Smooth muscle cell (in vitro differentiated cells): ENCODE results near the gene RNASE12. TPM values are rescaled to one million over a fixed set of nuclear protein-coding genes. Genes with fewer than 3 reads are reported as not detected.

Experiments used
- DNase-seq: peaks from one replicate; lab custom pipeline; 2025; ENCODE audit not compliant: unreplicated experiment; lab: John Stamatoyannopoulos, UW
- H2AFZ ChIP-seq: fragments of 200-600 bp; sonication (generic); 2 replicates; pipeline ENCODE4 v1.6.0; 2016; ENCODE audit warnings: antibody characterized with exemption, low read depth, mild to moderate bottlenecking
- H3F3A ChIP-seq: fragments of 200-600 bp; sonication (generic); 2 replicates; pipeline ENCODE4 v1.6.0; 2017; ENCODE audit warnings: antibody characterized with exemption, low read depth
- H3K27ac ChIP-seq: fragments of 200-600 bp; sonication (generic); 2 replicates; pipeline ENCODE4 v1.5.1; 2016; ENCODE audit warnings: low read depth, mild to moderate bottlenecking
- H3K27me3 ChIP-seq: fragments of 200-600 bp; sonication (generic); 2 replicates; pipeline ENCODE4 v1.6.1; 2016; ENCODE audit warnings: low read depth, mild to moderate bottlenecking
- H3K36me3 ChIP-seq: fragments of 200-600 bp; sonication (generic); 2 replicates; pipeline ENCODE4 v1.5.1; 2016; ENCODE audit warnings: low read depth
- H3K4me1 ChIP-seq: fragments of 200-600 bp; sonication (generic); 2 replicates; pipeline ENCODE4 v1.5.1; 2016; ENCODE audit warnings: low read depth
- H3K4me2 ChIP-seq: fragments of 200-600 bp; sonication (generic); 2 replicates; pipeline ENCODE4 v1.6.0; 2016; ENCODE audit warnings: mild to moderate bottlenecking
- H3K4me3 ChIP-seq: fragments of 200-600 bp; sonication (generic); 2 replicates; pipeline ENCODE4 v1.5.1; 2016; ENCODE audit warnings: mild to moderate bottlenecking
- H3K79me2 ChIP-seq: fragments of 200-600 bp; sonication (generic); 2 replicates; pipeline ENCODE4 v1.6.0; 2016; ENCODE audit warnings: low read depth, mild to moderate bottlenecking
- H3K9ac ChIP-seq: fragments of 200-600 bp; sonication (generic); 2 replicates; pipeline ENCODE4 v1.6.0; 2016; ENCODE audit warnings: low read depth
- H3K9me3 ChIP-seq: fragments of 200-600 bp; sonication (generic); replicated peaks from 2 replicates; pipeline ENCODE4 v1.5.1; 2016; ENCODE audit warnings: low read depth
- H4K20me1 ChIP-seq: fragments of 200-600 bp; sonication (generic); 2 replicates; pipeline ENCODE4 v1.6.0; 2016; ENCODE audit warnings: low read depth
- WGBS: methylation state at CpG from one replicate; pipeline ENCODE4 v1.1.7; 2016; ENCODE audit warnings: low lambda C conversion rate; 5-methylcytosine and 5-hydroxymethylcytosine counted together
- polyA plus RNA-seq: library from polyadenylated mRNA; unstranded; fragments of >200 nt; fragmentation: Nextera tagmentation; extraction: Ambion mirVana; gene quantifications from 2 replicates; pipeline ENCODE4 v1.2.1, GENCODE V29; 2016
- total RNA-seq: library from RNA; depleted of rRNA; stranded (reverse); fragments of >200 nt; gene quantifications from 2 replicates; pipeline ENCODE4 v1.2.3, GENCODE V29; 2014
- TF ChIP-seq, protein P1 (sequence below): fragments of 200-600 bp; sonication (generic); IDR thresholded peaks from 2 replicates; pipeline ENCODE4 v1.5.1; 2017; ENCODE audit warnings: borderline replicate concordance, mild to moderate bottlenecking, antibody characterized with exemption; ENCODE audit not compliant: insufficient read depth, poor library complexity, severe bottlenecking

Gene RNASE12
- total and polyA plus RNA-seq, 2 experiments from 2014 or later = not detected

DNA sequence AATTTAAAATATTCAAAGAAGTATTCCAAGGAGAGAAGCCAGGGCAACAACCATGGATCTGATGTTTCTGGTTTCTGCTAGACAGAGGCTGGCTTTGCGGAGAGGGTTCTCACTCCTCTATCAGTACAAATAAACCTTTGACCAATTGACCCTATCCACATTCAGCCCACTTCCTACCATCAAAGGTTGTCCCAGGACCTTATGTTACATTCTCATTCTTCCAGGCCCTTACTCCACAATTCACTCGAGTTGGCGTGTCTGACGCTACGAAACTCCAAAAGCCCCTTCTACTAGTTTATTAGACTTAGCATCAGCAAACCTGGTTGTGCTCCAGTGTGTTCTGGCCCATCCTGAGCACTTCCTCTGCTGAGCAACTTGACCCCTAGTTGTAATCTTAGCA, 24.8 kb upstream of the RNASE12 start:
- Histone ChIP-seq H3F3A (peaks cover 14% of the 10 kb centered on the region), H4K20me1 (no peaks in the 10 kb centered on the region), H3K27me3 (no peaks in the 10 kb centered on the region), H3K79me2 (no peaks in the 10 kb centered on the region), H3K9ac (no peak overlapping the region), H3K9me3 (no peaks in the 10 kb centered on the region), H3K4me3 (no peak overlapping the region), H2AFZ (no peak overlapping the region), H3K4me2 (no peak overlapping the region), H3K36me3 (no peaks in the 10 kb centered on the region), H3K4me1 (peaks cover 7% of the 10 kb centered on the region), H3K27ac (no peak overlapping the region)
- TF ChIP-seq, protein P1, sequence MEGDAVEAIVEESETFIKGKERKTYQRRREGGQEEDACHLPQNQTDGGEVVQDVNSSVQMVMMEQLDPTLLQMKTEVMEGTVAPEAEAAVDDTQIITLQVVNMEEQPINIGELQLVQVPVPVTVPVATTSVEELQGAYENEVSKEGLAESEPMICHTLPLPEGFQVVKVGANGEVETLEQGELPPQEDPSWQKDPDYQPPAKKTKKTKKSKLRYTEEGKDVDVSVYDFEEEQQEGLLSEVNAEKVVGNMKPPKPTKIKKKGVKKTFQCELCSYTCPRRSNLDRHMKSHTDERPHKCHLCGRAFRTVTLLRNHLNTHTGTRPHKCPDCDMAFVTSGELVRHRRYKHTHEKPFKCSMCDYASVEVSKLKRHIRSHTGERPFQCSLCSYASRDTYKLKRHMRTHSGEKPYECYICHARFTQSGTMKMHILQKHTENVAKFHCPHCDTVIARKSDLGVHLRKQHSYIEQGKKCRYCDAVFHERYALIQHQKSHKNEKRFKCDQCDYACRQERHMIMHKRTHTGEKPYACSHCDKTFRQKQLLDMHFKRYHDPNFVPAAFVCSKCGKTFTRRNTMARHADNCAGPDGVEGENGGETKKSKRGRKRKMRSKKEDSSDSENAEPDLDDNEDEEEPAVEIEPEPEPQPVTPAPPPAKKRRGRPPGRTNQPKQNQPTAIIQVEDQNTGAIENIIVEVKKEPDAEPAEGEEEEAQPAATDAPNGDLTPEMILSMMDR = no peak
- DNase-seq = no peak
- WGBS = 95% methylated on average over 5 of the region's 5 CpGs

DNA sequence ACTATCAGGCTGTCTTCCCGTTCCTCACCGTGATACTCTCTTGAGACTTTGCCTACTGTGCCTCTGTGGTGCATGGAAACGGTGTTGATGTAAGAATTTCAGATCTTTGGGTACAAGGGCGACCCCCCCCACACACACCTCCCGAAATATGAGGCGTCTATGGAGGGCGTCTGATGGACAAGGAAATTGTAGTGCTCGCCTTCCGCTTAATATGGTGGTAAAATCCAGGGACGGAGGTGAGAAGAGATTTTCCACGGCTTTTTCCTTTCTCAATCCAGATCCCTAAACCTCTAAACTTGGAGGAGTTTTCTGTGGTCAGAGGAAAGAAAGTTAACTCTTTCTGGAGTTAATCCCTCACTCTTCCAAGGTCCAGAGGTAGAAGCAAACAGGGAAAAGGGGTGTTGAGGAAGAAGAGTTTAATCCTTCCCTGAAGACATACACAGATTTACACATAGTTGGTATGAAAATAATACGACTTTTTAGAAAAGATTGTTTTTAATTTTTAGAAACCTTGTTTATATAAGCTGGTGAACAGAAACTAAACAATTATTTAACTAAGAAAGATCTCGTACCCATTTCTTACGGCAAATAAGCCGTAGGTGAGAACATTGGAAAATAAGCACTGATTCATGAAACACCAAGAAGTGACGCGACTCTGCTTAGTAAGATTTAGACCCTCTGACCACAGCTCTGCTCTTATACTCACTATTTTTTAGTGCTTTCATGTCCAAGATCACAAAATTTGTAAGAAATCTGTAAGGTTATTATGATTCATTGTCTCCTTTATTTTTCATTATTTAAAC, 23.1 kb upstream of the RNASE12 start:
- peak overlapping the region; percentile 75 for H3K27ac ChIP-seq
- no peaks in the 10 kb centered on the region for H3K79me2 ChIP-seq
- no peaks in the 10 kb centered on the region for H3K36me3 ChIP-seq
- TF ChIP-seq, protein P1 = no peak
- peaks cover 7% of the 10 kb centered on the region for H3K4me1 ChIP-seq
- H3K9me3 ChIP-seq = no peaks in the 10 kb centered on the region
- no peaks in the 10 kb centered on the region for H3K27me3 ChIP-seq
- 16% methylated on average over 17 of the region's 17 CpGs for WGBS
- H2AFZ ChIP-seq = peak overlapping the region; percentile 92
- H3K4me3 ChIP-seq = peak overlapping the region; percentile 61
- H4K20me1 ChIP-seq = no peaks in the 10 kb centered on the region
- H3F3A ChIP-seq = peaks cover 14% of the 10 kb centered on the region
- DNase-seq = no peak
- peak overlapping the region; percentile 80 for H3K4me2 ChIP-seq
- peak overlapping the region; percentile 74 for H3K9ac ChIP-seq

DNA sequence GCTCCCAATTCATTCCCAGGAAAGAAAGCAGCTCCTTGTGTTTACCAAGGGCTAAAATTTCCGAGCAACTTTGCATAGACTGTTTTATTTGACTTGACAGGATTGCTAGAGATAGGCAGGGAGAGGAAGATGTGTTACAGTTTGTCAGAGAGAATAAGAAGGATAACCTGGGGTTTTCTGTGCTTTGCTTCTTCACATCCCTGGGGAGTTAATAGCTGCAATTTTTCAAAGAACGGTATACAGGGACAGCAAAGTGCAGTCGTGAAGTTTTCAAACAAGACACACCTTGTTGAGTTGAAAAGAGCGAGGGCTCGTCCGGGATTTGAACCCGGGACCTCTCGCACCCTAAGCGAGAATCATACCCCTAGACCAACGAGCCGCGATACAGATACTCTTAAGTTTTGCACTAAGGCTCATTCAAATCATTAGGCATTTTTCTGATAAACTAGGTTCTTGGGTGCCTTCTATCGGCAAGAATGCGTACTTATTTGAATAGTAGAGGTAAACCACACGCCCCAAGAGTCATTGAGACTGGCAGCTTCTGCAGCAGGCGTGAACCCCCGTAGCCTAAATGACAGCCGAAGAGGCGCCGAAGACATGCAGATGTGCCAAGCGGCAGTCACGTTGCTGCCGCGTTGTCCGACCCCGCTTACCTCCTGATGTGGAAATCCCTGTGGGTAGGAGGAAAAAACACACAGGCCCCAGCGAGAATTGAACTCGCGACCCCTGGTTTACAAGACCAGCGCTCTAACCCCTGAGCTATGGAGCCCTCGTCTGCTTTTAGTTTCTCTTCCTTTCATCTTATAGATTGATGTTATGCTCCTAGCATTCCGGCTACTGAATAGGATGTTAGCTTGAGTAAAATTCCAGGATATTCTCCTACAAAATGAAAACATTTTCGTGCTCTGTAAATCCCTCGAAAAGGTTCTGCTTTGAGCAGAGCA, 22.2 kb upstream of the RNASE12 start:
- H4K20me1 ChIP-seq = no peaks in the 10 kb centered on the region
- peak overlapping the region; percentile 61 for H3K4me3 ChIP-seq
- H3K36me3 ChIP-seq = no peaks in the 10 kb centered on the region
- TF ChIP-seq, protein P1 = peak; percentile 68
- H3K27ac ChIP-seq = peak overlapping the region; percentile 75
- WGBS = 1% methylated on average over 34 of the region's 34 CpGs
- H3F3A ChIP-seq = peaks cover 14% of the 10 kb centered on the region
- H3K9me3 ChIP-seq = no peaks in the 10 kb centered on the region
- H2AFZ ChIP-seq = peak overlapping the region; percentile 92
- H3K4me1 ChIP-seq = peaks cover 7% of the 10 kb centered on the region
- DNase-seq = peak; percentile 76
- peak overlapping the region; percentile 74 for H3K9ac ChIP-seq
- no peaks in the 10 kb centered on the region for H3K27me3 ChIP-seq
- peak overlapping the region; percentile 80 for H3K4me2 ChIP-seq
- H3K79me2 ChIP-seq = no peaks in the 10 kb centered on the region
